HL-60/S4 treated with retinoic acid at 250 ng/mL for 4 days and 3 days (cell line): ENCODE data around the gene LDAF1.
"Not testable (repeated sequence)": the region's sequence is repeated elsewhere in the genome, so short reads cannot be mapped to it uniquely, and the experiment has no call there.

ENCODE experiments used
- in situ Hi-C: fragments of 300-500 bp; cut with MboI; formaldehyde crosslinking; loops from 2 replicates; pipeline ENCODE4 v1.7.0; 2022; ENCODE audit warnings: low sequenced_read_pairs

The LDAF1 gene

DNA sequence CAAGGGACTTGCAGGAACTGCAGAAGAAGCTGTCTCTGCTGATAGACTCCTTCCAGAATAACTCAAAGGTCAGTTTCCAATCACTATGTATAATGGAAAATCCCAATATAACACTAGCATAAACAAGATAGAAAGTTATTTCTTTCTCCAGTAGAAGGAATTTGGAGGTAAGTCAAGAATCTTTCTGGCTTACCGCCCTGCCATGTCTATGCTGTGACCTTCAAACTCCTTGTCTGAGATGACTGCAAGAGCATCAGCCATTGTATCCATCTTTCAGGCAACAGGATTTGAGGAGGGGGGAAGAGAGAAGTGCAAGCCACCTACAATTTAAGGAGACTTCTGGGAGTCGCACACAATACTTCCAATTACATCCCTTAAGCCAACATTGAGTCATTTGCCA, 2.7 kb downstream of the LDAF1 start:
- in situ Hi-C loops = no loop called here

DNA sequence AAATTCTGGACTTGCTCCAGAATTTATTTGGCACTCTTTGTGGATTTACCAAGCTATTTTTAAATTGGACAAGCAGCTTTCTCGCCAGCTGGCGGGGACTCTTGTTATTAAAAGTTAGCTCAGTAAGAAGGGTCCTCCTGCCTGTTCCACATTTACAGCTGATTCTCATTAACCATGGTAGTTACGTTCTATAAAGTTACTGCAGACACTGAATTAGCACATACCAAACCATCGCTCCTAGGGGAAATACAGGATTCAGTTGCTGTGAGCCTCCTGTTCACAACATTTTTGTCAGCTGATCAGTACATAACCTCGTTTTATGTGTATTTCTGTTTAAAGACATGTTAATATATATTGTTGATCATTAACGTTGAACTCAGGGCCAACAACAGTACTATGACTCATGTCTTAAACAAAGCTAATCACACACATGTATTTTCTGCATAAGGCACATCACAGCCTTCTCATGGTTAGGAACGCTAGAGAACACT, 4.2 kb downstream of the LDAF1 start:
- in situ Hi-C loops = no loop called here

DNA sequence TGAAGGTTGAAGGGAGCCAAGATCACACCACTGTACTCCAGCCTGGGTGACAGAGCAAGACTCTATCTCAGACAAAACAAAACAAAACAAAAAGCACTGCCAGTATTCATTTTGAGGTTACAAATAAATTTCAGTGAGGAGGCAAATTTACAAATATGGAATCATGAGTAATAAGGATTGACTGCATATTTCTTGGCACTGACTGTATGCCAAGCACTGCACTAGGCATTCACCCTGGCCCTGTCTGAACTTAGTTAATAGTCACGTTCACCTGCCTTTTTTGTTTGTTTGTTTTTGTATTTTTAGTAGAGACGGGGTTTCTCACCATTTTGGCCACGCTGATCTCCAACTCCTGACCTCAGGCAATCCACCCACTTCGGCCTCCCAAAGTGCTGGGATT, 5.1 kb downstream of the LDAF1 start:
- in situ Hi-C loops = no loop called here

DNA sequence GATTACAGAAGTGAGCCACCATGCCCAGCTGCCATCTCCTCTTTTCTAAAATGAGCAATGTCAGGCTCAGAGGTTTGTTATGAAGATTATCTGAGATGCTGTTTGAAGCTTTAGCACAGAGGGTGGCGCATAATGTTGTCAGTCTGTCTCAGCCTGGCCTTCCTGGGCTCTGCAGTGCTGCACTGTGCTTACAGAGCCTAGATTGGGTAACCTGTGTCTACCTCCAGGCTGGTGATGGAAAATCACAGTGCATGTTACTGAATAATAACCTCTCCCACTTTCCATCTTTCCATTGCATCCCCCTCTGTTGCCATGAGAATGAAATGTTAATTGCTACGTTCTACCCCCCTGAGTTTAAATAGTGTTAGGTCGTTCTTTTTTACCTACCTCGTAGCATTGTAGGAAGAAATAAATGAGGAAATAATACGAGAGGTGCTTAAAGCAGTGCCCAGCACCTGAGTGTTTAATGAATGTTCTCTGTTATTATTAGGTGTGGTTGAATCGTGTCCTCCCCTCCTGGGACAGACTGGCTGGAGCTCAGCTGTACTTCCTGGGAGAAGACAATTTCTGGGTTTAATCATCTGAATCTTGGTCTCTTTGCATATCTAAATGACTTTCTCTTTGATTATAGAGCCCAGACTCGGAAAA, 6.2 kb downstream of the LDAF1 start:
- in situ Hi-C loops = no loop called here

DNA sequence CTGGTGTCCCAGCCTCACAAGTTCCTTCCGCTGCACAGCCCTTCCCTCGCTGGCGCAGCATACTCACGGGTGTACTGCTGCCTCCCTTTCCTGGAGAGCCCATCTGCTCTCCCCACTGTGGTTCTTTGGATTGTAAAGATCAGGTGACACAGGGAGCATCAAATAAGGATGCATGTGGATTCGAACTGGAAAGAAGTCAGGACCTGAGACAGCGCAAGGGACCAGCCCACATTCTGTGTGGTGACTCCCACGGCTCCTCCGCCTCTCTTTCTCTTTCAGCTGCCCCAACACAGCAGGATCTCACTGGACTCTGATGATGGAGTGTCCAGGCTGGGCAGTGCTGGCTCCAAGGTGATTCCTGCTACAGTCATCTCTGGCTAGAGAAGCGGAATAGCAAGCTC, 8.1 kb downstream of the LDAF1 start:
- in situ Hi-C loops = no loop called here

DNA sequence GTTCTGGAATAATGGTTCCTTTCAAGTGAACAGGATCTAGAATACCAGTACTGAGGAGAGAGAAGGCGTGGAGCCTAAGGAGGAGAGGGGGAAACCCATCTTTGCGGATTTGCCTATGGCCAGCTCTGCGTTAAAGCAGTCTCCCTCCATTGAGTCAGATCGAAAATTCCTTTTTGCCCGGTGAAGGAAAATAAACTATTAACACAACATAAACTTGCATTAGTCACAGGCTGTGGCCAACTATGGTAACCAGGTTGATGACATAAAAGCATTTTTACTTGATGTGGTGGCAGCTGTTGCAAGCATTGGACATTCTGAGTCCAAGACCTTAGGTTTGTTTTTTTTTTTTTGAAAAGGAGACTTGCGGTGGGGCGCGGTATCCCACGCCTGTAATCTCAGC, 8.9 kb downstream of the LDAF1 start:
- in situ Hi-C loops = no loop called here

DNA sequence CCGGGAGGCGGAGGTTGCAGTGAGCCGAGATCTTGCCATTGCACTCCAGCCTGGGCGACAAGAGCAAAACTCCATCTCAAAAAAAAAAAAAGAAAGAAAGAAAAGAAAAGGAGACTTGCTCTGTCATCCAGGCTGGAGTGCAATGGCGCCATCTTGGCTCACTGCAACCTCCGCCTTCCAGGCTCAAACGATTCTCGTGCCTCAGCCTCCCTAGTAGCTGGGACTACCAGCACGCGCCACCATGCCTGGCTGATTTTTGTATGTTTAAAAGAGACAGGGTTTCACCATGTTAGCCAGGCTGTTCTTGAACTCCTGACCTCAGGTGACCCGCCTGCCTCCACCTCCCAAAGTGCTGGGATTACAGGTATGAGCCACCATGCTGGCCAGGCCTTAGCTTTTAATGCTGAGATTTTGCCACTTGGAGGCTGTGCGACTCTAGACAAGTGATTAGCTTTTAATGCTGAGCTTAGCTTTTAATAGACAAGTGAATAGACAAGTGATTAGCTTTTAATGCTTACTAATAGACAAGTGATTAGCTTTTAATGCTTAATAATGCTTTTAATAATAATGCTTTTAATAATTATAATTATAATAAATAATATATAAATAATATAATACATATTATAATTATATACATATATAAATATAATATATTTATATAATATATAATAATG, 9.6 kb downstream of the LDAF1 start:
- in situ Hi-C loops = no loop called here

DNA sequence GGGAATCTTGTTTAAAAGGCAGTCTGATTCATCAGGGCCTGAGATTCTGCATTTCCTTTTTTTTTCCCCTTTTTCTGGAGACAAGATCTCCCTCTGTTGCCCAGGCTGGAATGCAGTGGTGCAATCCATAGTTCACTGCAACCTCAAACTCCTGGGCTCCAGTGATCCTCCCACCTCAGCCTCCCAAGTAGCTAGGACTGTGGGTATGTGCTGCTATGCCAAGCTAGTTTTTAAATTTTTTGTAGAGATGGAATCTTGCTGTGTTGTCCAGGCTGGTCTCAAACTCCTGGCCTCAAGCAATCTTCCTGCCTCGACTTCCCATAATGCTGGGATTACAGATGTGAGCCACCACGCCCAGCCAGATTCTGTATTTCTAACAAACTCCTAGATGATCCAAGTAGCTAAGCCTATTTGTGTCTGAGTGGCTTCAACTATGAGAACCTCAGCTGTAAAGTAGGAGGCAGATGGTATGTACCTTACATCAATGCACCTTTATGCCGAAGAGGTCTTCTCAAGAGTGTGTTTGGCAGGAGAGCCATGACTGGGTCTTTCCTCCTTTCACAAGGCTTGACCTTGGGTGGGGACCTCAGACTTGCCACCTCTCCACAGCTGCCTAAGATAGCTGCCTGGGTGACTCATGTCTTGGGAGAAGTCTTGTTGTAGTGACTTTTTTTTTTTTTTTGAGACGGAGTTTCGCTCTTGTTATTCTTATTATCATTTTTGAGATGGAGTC, 10.9 kb downstream of the LDAF1 start:
- in situ Hi-C loops = no loop called here

DNA sequence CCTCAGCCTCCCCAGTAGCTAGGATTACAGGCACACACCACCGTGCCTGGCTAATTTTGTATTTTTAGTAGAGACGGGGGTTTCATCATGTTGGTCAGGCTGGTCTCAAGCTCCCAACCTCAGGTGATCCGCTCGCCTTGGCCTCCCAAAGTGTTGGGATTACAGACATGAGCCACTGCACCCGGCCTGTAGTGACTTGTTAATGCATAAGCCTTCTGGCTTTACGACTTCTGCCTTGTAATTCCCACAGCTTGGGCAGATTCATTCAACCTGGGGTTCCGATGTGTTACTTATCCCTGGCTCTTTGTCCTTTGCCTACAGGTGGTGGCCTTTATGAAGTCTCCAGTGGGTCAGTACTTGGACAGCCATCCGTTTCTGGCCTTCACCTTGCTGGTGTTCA, 11.6 kb downstream of the LDAF1 start:
- in situ Hi-C loops = not testable (repeated sequence)

DNA sequence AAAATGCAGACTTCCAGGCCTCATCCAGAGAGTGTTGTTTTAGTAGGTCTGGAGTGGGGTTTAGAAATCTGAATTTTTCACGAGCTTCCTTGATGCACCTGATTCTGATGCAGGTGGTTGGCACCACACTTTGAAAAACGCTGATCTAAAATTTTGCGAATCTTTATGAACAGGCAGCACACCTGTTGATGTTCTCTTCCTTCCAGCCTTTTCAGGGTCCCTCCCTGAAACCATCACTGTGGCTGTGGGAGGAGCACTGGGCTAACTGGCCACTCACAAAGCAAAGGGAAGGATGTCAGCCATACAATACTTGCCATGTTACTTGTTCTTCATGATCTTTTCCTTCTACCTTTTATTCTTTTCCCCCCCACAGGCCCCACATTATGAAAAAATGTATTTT, 14.2 kb downstream of the LDAF1 start:
- in situ Hi-C loops = no loop called here

DNA sequence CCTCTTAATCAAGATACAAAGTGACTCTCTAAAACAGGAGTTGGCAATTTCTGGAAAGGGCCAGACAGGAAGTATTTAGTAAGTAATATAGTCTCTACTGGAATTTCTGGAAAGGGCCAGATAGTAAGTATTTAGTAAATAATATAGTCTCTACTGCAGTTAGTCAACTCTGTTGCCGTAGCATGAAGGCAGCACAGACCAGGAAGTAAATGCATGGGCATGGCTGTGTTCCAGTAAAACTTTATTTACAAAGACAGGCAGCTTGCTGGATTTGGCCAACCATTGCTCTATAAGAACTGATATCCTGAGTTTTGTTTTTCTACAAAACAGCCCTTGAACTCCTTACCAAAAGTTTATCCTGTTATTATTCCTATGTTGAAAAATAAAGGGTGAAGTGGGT, 16.9 kb downstream of the LDAF1 start:
- in situ Hi-C loops = loop anchor here (25.0 kb wide), 1 partner anchor 1137 kb away; no protein-coding TSS in a partner anchor

DNA sequence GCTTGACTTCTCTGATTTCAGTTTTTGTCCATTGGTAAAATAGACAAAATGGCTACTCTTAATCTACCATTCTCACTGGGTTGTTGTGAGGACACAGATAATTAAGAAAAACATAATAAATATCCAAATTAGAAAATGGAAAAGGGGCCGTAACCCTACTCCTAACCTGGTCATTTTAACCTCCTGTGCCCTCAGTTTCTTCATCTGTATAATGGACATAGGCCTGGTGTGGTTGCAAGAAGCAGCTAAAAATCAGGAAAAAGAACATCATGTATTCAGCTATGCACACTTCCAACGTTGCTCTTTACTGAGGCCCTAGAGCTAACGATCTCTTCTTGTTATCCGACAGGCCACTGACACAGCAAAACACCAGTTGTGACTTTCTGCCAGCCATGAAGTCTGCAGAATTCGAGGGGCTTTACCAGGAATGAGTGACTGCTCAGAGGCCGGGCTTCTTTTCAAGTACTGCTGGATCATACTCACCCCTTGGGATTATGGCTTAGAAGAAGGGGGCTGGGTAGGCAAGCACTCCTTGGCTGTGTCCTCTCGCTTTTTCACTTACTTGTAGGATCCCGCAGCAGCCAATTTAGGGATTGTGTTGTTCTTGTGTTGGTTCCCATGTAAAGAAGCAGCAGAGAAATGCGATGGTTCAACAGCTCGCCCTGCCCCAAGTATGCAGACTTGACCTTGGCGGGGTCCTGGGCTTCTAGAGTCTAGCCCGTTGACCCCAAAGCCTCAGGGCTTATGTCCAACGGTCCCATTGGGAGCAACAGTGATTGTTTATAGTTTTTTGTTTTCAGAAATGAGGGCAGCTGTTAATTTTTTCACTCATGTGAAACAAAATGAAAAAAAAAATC, 20.9 kb downstream of the LDAF1 start:
- in situ Hi-C loops = loop anchor here (25.0 kb wide), 1 partner anchor 1133 kb away; no protein-coding TSS in a partner anchor

DNA sequence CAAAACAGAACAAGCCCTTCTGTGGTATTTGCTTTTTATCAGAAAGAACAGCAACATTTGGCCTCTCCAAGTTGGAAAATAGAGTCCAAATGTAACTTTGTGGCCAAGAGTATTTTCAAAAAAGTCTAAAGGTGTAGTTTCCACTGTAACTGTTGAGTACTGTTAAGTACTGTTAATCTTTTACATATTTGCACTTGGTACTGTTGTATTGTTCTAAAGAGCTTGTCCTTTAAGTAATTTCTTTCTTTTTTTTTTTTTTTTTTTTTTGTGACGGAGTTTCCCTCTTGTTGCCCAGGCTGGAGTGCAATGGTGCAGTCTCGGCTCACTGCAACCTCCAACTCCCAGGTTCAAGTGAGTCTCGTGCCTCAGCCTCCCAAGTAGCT, 21.5 kb downstream of the LDAF1 start:
- in situ Hi-C loops = loop anchor here (25.0 kb wide), 1 partner anchor 1132 kb away; no protein-coding TSS in a partner anchor

DNA sequence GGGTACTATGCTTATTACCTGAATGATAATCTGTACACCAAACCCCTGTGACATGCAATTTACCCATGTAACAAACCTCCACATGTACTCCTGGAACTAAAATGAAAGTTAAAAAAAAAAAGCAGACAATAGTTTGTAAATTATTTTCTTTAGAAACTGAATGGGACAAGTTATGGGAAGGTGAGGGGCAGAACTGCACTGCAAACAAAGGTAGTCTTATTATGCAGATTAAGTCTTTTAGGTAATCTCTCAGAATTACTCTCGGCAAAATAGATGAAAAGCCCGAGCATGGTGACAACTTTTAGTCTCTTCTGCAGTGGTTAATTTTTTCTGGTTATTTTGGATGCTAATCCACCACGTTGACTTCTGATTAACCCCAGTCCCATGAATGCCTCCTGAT, 25.5 kb downstream of the LDAF1 start:
- in situ Hi-C loops = loop anchor here (25.0 kb wide), 1 partner anchor 1128 kb away; no protein-coding TSS in a partner anchor

DNA sequence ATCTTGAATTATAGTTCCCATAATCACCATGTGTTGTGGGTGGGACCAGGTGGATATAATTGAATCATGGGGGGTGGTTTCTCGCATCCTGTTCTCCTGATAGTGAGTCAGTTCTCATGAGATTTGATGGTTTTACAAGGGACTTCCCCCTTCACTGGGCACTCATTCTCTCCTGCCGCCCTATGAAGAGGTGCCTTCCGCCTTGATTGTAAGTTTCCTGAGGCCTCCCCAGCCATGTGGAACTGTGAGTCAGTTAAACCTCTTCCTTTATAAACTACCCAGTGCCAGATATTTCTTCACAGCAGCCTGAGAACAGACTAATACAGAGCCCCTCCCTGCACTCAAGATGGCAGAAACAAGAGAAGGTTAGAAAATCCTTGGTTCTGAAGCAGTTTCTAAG, 26.4 kb downstream of the LDAF1 start:
- in situ Hi-C loops = loop anchor here (25.0 kb wide), 1 partner anchor 1127 kb away; no protein-coding TSS in a partner anchor

DNA sequence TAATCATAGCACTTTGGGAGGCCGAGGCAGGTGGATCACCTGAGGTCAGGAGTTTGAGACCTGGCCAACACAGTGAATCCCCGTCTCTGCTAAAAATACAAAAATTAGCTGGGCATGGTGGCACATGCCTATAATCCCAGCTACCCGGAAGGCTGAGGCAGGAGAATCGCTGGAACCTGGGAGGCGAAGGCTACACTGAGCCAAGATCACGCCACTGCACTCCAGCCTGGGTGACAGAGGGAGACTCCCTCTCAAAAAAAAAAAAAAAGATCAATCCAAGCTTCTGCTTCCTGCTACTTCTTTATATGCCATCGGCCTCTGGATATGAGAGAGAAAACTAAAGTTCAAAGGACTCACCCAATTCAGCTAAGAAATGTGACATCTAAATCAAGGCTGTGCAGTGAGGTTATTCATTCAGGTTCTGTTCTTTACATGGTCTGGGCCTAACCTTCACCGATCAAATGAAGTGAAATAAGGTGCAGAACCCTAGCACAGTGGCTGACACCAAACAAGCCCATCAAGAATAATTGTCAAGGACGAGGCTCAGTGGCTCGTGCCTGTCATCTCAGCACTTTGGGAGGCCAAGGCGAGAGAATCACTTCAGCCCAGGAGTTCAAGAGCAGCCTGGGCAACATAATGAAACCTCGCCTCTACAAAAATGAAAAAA, 27.3 kb downstream of the LDAF1 start:
- in situ Hi-C loops = loop anchor here (25.0 kb wide), 1 partner anchor 1127 kb away; no protein-coding TSS in a partner anchor

DNA sequence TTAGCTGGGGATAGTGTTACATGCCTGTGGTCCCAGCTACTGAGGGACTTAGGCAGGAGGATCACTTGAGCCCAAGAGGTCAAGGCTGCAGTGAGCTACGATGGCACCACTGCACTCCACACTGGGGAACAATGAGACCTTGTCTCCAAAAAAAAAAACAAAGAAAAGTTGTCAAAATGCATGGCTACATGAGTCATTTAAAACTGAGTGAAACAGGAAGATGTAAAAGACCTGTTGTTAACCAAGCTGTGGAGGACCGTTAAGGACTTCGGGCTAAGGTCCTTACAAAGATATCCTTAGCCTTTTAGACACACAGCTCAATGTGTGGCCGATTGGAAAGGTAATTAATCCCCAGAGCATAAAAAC, 27.8 kb downstream of the LDAF1 start:
- in situ Hi-C loops = loop anchor here (25.0 kb wide), 1 partner anchor 1126 kb away; no protein-coding TSS in a partner anchor

DNA sequence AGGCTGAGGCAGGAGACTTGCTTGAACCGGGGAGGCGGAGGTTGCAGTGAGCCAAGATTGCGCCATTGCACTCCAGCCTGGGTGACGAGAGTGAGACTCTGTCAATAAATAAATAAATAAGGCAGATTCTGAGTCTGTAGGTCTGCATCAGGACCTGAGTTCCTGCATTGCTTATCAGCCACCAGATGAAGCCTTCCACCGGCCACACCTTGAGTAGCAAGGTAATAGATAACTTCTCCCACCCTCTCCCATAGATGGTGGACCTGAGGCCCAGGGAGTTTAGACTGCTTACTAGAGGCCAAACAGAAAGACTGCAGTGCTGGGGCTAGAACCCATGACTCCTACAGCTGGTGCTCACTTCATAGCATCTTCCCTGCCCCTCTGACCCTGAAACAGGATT, 30.8 kb downstream of the LDAF1 start:
- in situ Hi-C loops = loop anchor here (25.0 kb wide), 1 partner anchor 1123 kb away; no protein-coding TSS in a partner anchor

DNA sequence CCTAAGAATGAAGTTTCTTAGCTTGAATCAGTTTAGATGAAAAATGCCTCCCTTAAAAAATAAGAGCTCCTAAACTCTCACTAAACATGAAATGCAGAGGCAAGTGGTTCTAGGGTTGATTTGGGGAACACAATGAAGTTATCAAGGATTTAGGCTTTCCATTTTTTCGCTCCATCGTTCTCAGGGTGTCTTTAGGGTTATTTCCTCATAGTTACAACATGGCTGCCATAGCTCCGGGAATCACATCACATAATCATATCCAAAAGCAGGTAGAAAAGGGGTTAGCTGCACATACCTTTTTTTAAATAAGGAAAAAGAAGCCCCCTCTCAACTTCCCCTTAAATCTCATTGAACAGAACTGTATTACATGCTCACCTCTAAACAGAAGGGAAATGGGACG, 31.5 kb downstream of the LDAF1 start:
- in situ Hi-C loops = loop anchor here (25.0 kb wide), 1 partner anchor 1122 kb away; no protein-coding TSS in a partner anchor

DNA sequence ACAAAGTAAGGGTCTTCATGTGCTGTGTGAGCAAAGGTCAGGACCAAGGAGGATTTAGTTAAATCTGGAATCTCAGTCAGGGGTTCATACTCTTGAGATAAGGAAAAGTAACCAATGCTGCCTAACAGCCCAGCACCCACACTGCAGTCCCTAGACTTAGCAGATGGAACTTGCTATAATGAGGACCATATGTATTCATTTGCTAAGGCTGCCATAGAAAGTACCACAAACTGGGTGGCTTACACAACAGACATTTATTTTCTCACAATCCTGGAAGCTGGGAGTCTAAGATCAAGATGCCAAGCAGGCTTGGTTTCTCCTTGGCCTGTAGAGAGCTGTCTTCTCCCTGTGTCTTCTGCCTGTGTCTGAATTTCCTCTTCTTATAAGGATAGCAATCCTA, 32.1 kb downstream of the LDAF1 start:
- in situ Hi-C loops = loop anchor here (25.0 kb wide), 1 partner anchor 1122 kb away; no protein-coding TSS in a partner anchor
